ENCODE measurements around the gene DAAM1. TPM values are rescaled to one million over a fixed set of nuclear protein-coding genes. Genes with fewer than 3 reads are reported as not detected.

DAAM1 gene
- total RNA-seq, 4 donors from 2014 or later: 40.0 to 86.7 (median 57.6) TPM

DNA sequence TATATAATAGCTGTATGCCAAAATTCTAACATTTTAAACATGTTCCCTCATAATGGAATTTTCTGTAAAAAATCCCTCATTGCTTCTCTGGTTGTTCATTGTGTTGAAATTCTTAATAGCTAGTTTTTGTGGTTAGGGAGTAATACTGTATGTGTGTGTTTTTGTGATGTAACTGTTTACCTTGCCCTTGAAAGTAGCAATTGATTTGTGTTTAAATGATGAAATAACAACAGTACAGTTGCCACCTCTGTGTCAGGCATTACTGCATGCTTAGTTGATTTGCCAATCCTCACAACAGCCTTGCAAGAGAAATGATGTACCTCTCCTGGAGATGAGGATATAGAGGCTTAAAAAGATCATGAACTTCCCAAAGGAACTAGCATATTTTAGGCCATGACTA, 94.9 kb downstream of the DAAM1 start:
- Histone ChIP-seq H3K4me3 (no peak overlapping the region), H3K9me3 (peaks cover 0 to 3% (median 0%) of the 10 kb centered on the region in 4 donors), H3K27me3 (no peaks in the 10 kb centered on the region), H3K27ac (no peak overlapping the region), H3K4me1 (peaks cover 0 to 29% (median 0%) of the 10 kb centered on the region in 4 donors), H3K36me3 (no peaks in the 10 kb centered on the region)
- DNase-seq (ENCODE audit: low spot score in 2 of 2): no peak
- TF ChIP-seq EP300 (IDR thresholded peaks at IDR 0.05): no peak

DNA sequence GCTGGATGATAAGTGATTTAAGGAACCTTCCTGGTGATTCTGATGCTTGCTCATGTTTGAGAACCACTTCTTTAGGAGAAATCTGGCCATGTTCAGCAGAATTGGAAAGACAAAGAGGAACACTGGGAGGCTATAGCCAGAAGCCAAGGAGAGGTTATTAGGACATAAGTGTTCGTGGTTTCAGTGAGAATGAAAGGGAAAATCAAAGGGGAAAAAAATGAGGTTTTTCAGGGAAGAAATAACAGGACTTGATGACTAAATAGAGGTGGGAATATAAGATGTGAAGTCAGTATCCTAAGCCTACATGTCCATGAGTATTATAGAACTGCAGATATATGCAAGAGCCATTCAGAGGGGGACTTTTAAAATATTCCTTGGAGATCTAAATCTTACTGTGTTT, 95.6 kb downstream of the DAAM1 start:
- no peak for TF ChIP-seq POLR2A (IDR thresholded peaks at IDR 0.05)
- no peak for TF ChIP-seq EP300 (IDR thresholded peaks at IDR 0.05)
- TF ChIP-seq, protein P1, sequence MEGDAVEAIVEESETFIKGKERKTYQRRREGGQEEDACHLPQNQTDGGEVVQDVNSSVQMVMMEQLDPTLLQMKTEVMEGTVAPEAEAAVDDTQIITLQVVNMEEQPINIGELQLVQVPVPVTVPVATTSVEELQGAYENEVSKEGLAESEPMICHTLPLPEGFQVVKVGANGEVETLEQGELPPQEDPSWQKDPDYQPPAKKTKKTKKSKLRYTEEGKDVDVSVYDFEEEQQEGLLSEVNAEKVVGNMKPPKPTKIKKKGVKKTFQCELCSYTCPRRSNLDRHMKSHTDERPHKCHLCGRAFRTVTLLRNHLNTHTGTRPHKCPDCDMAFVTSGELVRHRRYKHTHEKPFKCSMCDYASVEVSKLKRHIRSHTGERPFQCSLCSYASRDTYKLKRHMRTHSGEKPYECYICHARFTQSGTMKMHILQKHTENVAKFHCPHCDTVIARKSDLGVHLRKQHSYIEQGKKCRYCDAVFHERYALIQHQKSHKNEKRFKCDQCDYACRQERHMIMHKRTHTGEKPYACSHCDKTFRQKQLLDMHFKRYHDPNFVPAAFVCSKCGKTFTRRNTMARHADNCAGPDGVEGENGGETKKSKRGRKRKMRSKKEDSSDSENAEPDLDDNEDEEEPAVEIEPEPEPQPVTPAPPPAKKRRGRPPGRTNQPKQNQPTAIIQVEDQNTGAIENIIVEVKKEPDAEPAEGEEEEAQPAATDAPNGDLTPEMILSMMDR (IDR thresholded peaks at IDR 0.05): no peak
- no peak for DNase-seq (ENCODE audit: low spot score in 2 of 2)
- H3K27me3 ChIP-seq: no peaks in the 10 kb centered on the region
- WGBS, 2 donors: 63 to 76% methylated on average over 1 of the region's 1 CpG
- peaks cover 0 to 3% (median 0%) of the 10 kb centered on the region in 4 donors for H3K9me3 ChIP-seq
- no peak overlapping the region for H3K4me3 ChIP-seq
- H3K4me1 ChIP-seq: peaks cover 0 to 22% (median 0%) of the 10 kb centered on the region in 4 donors
- H3K36me3 ChIP-seq: no peaks in the 10 kb centered on the region
- no peak overlapping the region for H3K27ac ChIP-seq

DNA sequence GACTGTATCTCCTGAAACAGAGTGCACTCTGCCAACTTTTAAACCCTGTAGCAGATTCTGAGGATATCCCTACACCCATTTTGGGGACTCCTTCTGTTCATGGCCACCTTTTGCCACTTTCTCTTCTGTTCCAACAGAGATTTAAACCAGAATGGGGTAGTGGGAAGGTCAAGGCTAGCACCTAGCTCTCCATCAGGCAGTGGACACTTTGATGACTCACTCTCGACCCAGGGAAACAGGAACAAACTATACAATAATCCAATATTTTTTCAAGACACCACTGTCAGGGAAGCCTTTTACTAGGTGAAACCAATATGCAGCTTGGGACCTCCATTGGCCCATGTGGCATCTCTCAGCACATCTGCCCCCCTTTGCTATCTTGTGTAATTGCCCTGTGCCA, 103.6 kb downstream of the DAAM1 start:
- TF ChIP-seq EP300 (IDR thresholded peaks at IDR 0.05) (no peak), POLR2A (IDR thresholded peaks at IDR 0.05) (no peak)
- TF ChIP-seq, protein P1 (IDR thresholded peaks at IDR 0.05): no peak
- Histone ChIP-seq H3K9me3 (no peaks in the 10 kb centered on the region), H3K27me3 (no peaks in the 10 kb centered on the region), H3K4me1 (peaks cover 0 to 52% (median 13%) of the 10 kb centered on the region in 4 donors), H3K4me3 (no peak overlapping the region), H3K36me3 (peaks cover 0 to 16% (median 0%) of the 10 kb centered on the region in 3 donors), H3K27ac (no peak overlapping the region)
- DNase-seq (ENCODE audit: low spot score in 2 of 2): no peak
- 89 to 100% methylated on average over 1 of the region's 1 CpG for WGBS, 2 donors

DNA sequence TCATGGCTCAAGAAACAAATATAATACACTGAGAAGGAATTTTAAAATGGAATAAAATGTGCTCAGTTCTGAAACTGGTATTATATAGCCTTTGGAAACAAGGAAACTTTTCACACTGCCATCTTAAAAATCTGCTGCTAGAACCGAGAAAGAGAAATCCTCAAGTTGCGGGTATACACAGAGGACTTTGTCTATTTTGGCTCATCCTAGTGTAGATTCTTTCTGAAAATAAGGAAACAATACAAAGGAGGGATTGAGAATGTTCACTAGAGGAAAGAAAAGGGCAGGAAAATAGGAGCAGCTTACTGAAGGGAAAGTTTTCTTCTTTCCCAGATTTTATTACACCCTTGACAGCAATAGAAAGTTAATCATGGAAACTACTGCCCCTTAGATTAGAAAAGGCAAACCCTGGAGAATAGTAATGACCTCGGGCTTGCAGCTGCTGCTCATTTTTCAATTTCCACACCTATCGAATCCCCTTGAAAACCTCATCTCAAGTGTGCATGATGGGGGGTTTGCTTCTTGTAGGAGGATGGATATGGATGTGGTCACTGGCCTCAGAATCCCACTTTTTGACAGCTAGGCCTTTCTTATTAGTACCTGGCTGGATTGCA, 104.6 kb downstream of the DAAM1 start:
- Histone ChIP-seq H3K36me3 (peaks cover 0 to 16% (median 0%) of the 10 kb centered on the region in 3 donors), H3K4me1 (peaks cover 0 to 59% (median 13%) of the 10 kb centered on the region in 4 donors), H3K4me3 (no peak overlapping the region), H3K27me3 (no peaks in the 10 kb centered on the region), H3K9me3 (no peaks in the 10 kb centered on the region), H3K27ac (peak overlapping the region in 2 of 4 donors; percentile 48 to 74)
- TF ChIP-seq POLR2A (IDR thresholded peaks at IDR 0.05): no peak
- TF ChIP-seq, protein P1 (IDR thresholded peaks at IDR 0.05): no peak
- TF ChIP-seq EP300 (IDR thresholded peaks at IDR 0.05): no peak
- no peak for DNase-seq (ENCODE audit: low spot score in 2 of 2)
- WGBS, 2 donors: 20 to 26% methylated on average over 4 of the region's 4 CpGs

DNA sequence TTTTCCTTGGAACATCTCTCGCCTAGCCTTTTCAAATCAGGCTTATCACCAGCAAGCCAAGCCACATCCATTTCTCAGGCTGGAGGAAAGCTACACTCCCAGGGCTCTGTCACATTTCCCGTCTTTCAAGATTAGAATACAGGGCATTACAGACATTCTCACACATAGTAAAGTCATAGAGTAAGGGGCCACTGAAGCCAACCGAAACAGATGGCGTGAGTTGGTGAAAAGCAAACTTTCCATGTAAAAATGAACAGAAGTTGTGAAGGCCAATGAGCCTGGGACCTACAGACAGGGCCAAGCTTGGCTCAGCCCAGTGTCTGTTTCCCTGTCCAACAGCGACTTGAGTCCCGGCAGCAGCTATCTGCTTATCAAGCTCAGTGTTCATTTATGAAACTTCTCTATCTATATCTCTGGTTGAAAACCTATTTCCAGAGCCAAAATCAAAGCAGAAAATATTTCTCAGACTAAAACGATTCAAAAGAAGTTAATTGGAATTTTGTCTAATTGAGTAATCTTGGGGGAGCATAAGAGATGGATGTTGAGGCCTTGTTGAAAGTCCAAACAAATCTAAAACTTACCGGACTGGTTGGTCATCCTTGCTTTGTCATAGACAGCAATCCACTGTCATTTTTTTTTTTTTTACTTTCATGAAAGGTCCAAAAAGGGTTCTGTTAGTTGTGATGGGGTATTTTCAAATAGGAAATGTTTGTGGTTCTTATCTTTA, 105.6 kb downstream of the DAAM1 start:
- no peak for TF ChIP-seq POLR2A (IDR thresholded peaks at IDR 0.05)
- no peak for TF ChIP-seq EP300 (IDR thresholded peaks at IDR 0.05)
- TF ChIP-seq, protein P1 (IDR thresholded peaks at IDR 0.05): no peak

More for the DNA sequence above, 105.6 kb downstream of the DAAM1 start:
- Histone ChIP-seq H3K9me3 (no peaks in the 10 kb centered on the region), H3K36me3 (peaks cover 0 to 16% (median 0%) of the 10 kb centered on the region in 3 donors), H3K4me3 (no peak overlapping the region), H3K27me3 (no peaks in the 10 kb centered on the region), H3K27ac (peak overlapping the region in 2 of 4 donors; percentile 12 to 70), H3K4me1 (peaks cover 0 to 59% (median 13%) of the 10 kb centered on the region in 4 donors)
- no peak for DNase-seq (ENCODE audit: low spot score in 2 of 2)
- 69 to 76% methylated on average over 8 of the region's 8 CpGs for WGBS, 2 donors
